Suppressor macrophage treated with lipopolysaccharide for 1 hour (primary cell): ENCODE data around the gene MED12L.

ENCODE experiments used
- DNase-seq, 3 donors: peaks; one replicate each; pipeline ENCODE4 v3.0.0-alpha.2; 2020 to 2022

MED12L gene

GRCh38 chr3:151175952-151176351, 90.5 kb downstream of the MED12L start:
- no peak for DNase-seq

GRCh38 chr3:151178208-151178845, 92.9 kb downstream of the MED12L start:
- no peak for DNase-seq

GRCh38 chr3:151182349-151183079, 97.0 kb downstream of the MED12L start:
- DNase-seq: peak in 2 of 3 donors; percentile 34 to 44

- DNase-seq: peak; percentile 25 to 63 (median 43)
Observed at GRCh38 chr3:151183265-151183671, 97.8 kb downstream of the MED12L start.

GRCh38 chr3:151191095-151191494, 105.6 kb downstream of the MED12L start:
- DNase-seq: no peak

GRCh38 chr3:151192545-151192944, 107.1 kb downstream of the MED12L start:
- no peak for DNase-seq

GRCh38 chr3:151195826-151196225, 110.4 kb downstream of the MED12L start:
- no peak for DNase-seq

- DNase-seq: no peak
Observed at GRCh38 chr3:151196434-151196833, 111.0 kb downstream of the MED12L start.

GRCh38 chr3:151197228-151197627, 111.8 kb downstream of the MED12L start:
- no peak for DNase-seq

GRCh38 chr3:151197981-151198767, 112.7 kb downstream of the MED12L start:
- DNase-seq: no peak

- DNase-seq: no peak
Observed at GRCh38 chr3:151198849-151199248, 113.4 kb downstream of the MED12L start.

GRCh38 chr3:151199554-151200438, 114.3 kb downstream of the MED12L start:
- DNase-seq: no peak

- DNase-seq: no peak
Observed at GRCh38 chr3:151200586-151200985, 115.1 kb downstream of the MED12L start.

GRCh38 chr3:151201051-151201730, 115.7 kb downstream of the MED12L start:
- no peak for DNase-seq

- no peak for DNase-seq
Observed at GRCh38 chr3:151203051-151203420, 117.6 kb downstream of the MED12L start, which contains the start of gene GPR171. TSS of gene GPR171 (minus strand) at chr3:151203216. CDS start at chr3:151199386, 3,830 bp downstream.

GRCh38 chr3:151204530-151205402, 119.3 kb downstream of the MED12L start:
- no peak for DNase-seq

GRCh38 chr3:151205482-151205881, 120.0 kb downstream of the MED12L start:
- DNase-seq: no peak

- DNase-seq: no peak
Observed at GRCh38 chr3:151206201-151206600, 120.7 kb downstream of the MED12L start.

GRCh38 chr3:151209654-151210053, 124.2 kb downstream of the MED12L start:
- peak in 1 of 3 donors; percentile 33 for DNase-seq

- DNase-seq: peak in 2 of 3 donors; percentile 57 to 62
Observed at GRCh38 chr3:151210676-151211381, 125.4 kb downstream of the MED12L start.
